Measurements from ENCODE around the gene FBXO21. TPM values are rescaled to one million over a fixed set of nuclear protein-coding genes. Genes with fewer than 3 reads are reported as not detected.

FBXO21 gene
- total RNA-seq, 4 donors from 2014 or later = 80.2 to 95.8 (median 81.9) TPM

- H3K4me3 ChIP-seq = no peak overlapping the region
- ATAC-seq = no peak
- WGBS, 2 donors (ENCODE audit: low coverage in 1 of 2) = 60% methylated on average over 2 of the region's 3 CpGs; no CpG with 5 or more reads in 1 of the 2 donors
- TF ChIP-seq POLR2A (IDR thresholded peaks at IDR 0.05) (no peak), POLR2AphosphoS5 (IDR thresholded peaks at IDR 0.05) (no peak), EP300 (IDR thresholded peaks at IDR 0.05) (no peak), CTCF (IDR thresholded peaks at IDR 0.05) (no peak)
- no peaks in the 10 kb centered on the region for H3K36me3 ChIP-seq
- peaks cover 0 to 23% (median 0%) of the 10 kb centered on the region in 3 donors for H3K4me1 ChIP-seq
- H3K27me3 ChIP-seq = peaks cover 62% of the 10 kb centered on the region
- no peak overlapping the region for H3K27ac ChIP-seq
- H3K9me3 ChIP-seq = no peaks in the 10 kb centered on the region
These were observed 87.5 kb downstream of the FBXO21 start for GRCh38 chr12:117102800-117103181.

DNA sequence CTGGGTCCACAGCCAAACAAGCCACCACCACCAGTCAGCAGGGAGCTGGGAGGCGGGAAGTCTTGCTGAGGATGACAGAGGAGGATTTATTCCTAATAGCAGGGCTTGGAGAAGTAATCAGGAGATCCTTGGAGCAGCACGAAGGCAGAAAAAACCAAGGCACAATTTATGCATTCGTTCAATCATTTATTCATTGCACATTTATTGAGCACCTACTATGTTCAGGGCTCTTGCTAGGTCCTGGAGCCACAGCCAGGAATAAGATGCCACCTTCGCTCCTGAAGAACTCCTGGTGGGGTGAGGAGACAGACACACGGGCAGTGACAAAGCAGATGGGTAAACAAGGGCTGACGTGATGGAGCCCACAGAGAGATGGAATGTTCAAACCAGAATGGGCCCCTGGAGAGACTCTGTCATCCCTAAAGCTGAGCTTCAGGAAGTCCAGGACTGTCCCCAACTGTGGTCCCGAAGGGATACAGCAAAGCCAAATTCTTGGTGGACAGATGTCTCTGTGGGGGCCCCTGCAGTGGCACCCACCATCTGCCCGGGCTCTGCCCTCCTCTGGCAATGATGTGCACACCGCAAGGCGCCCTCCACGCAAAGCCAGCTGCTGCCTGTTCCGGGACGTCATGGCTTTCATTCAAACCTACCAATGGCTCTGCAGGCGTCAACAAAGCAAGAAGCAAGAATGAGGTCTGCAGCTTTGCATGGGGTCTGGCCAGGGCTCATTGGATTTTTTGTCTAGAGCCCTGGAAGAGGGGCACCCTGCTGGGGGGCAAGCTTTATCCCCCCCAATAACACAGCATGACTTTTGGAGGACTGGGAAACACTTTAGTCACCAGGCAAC is 88.1 kb downstream of the FBXO21 start:
- Histone ChIP-seq H3K9me3 (no peaks in the 10 kb centered on the region), H3K4me3 (no peak overlapping the region), H3K27ac (no peak overlapping the region), H3K36me3 (no peaks in the 10 kb centered on the region), H3K4me1 (peaks cover 0 to 23% (median 0%) of the 10 kb centered on the region in 3 donors), H3K27me3 (peaks cover 68% of the 10 kb centered on the region)
- WGBS, 2 donors (ENCODE audit: low coverage in 1 of 2) = 51 to 55% methylated on average over 9 to 13 of the region's 14 CpGs
- no peak for ATAC-seq
- TF ChIP-seq POLR2A (IDR thresholded peaks at IDR 0.05) (no peak), POLR2AphosphoS5 (IDR thresholded peaks at IDR 0.05) (no peak), EP300 (IDR thresholded peaks at IDR 0.05) (no peak), CTCF (IDR thresholded peaks at IDR 0.05) (no peak)

DNA sequence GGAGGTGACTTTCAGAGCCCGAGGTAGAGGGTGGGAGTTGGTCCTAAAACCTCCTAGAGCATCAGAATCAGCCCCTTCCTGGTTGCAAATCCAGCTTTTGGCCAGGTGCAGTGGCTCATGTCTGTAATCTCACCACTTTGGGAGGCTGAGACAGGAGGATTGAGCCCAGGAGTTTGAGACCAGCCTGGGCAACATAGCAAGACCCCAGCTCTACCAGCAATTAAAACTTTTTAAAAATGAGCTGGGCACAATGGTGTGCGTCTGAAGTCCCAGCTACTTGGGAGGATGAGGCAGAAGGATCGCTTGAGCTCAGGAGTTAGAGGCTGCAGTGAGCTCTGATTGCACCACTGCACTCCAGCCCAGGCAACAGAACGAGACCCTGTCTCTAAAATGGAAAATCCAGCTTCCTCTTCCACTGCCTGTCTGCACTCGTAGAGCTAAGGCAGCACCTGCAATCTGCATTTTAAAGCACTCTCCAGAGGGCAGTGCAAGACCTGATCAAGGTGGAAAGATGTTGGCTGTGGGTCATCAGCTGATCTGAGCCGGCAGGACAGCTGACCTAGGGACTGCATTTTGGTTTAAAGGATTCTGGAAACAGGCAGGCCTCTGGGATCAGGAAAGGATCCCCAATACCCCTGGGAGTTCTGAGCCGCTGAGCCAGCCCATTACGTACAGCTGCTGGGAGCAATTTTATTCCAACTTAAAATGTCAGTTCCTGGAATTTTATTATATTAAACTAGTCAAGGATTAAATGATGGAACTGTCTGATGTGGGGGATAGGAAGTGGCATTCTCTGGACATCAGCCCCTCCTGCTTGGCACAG is 89.2 kb downstream of the FBXO21 start:
- Histone ChIP-seq H3K36me3 (no peaks in the 10 kb centered on the region), H3K4me3 (no peak overlapping the region), H3K9me3 (no peaks in the 10 kb centered on the region), H3K27ac (no peak overlapping the region), H3K27me3 (peaks cover 79% of the 10 kb centered on the region), H3K4me1 (peaks cover 0 to 23% (median 0%) of the 10 kb centered on the region in 3 donors)
- TF ChIP-seq POLR2AphosphoS5 (IDR thresholded peaks at IDR 0.05) (no peak), EP300 (IDR thresholded peaks at IDR 0.05) (no peak), POLR2A (IDR thresholded peaks at IDR 0.05) (no peak), CTCF (IDR thresholded peaks at IDR 0.05) (no peak)
- WGBS, 2 donors (ENCODE audit: low coverage in 1 of 2) = 38 to 52% methylated on average over 6 to 7 of the region's 8 CpGs
- ATAC-seq = no peak

GRCh38 chr12:117100251-117100650 is 90.0 kb downstream of the FBXO21 start:
- Histone ChIP-seq H3K36me3 (no peaks in the 10 kb centered on the region), H3K4me3 (no peak overlapping the region), H3K27ac (no peak overlapping the region), H3K4me1 (peaks cover 0 to 23% (median 0%) of the 10 kb centered on the region in 3 donors), H3K27me3 (peaks cover 81% of the 10 kb centered on the region), H3K9me3 (no peaks in the 10 kb centered on the region)
- 34% methylated on average over 5 of the region's 5 CpGs; no CpG with 5 or more reads in 1 of the 2 donors for WGBS, 2 donors (ENCODE audit: low coverage in 1 of 2)
- TF ChIP-seq CTCF (IDR thresholded peaks at IDR 0.05) = no peak
- TF ChIP-seq POLR2A (IDR thresholded peaks at IDR 0.05) = no peak
- no peak for TF ChIP-seq EP300 (IDR thresholded peaks at IDR 0.05)
- TF ChIP-seq POLR2AphosphoS5 (IDR thresholded peaks at IDR 0.05) = no peak
- no peak for ATAC-seq
